PC-3 (cell line): ENCODE measurements around the gene REXO1. TPM values are rescaled to one million over a fixed set of nuclear protein-coding genes. Genes with fewer than 3 reads are reported as not detected.

Source experiments
- ATAC-seq: fragments of 200-7000 bp; cut with Tn5 transposase; 2 replicates; pipeline ENCODE4 v1.9.1; 2020; ENCODE audit warnings: mild to moderate bottlenecking, moderate library complexity
- BruUV-seq: library from RNA; stranded (reverse); fragments of 400-500 nt; replicated peaks from 2 replicates; lab custom pipeline; 2021; lab: Mats Ljungman, UMichigan
- CTCF ChIA-PET: fragments of 300-600 bp; sonication (Branson Sonifier 250); formaldehyde crosslinking; loops from one replicate; lab custom pipeline; 2022; ENCODE audit warnings: antibody characterized with exemption; lab: Charles Lee
- POLR2A ChIA-PET: fragments of 300-600 bp; sonication (Branson Sonifier 250); formaldehyde crosslinking; loops from one replicate; lab custom pipeline; 2022; ENCODE audit warnings: antibody characterized with exemption; ENCODE audit not compliant: unreplicated experiment; lab: Charles Lee
- DNase-seq: peaks from one replicate; pipeline ENCODE4 v3.0.0-alpha.2; 2015
- H2AFZ ChIP-seq: fragments of 300-600 bp; sonication (generic); 2 replicates; pipeline ENCODE4 v1.6.0; 2016; ENCODE audit warnings: antibody characterized with exemption, low read length
- H3F3A ChIP-seq: fragments of 300-600 bp; sonication (generic); one replicate; pipeline ENCODE4 v1.6.0; 2017; ENCODE audit warnings: antibody characterized with exemption, low read length, control low read depth, mild to moderate bottlenecking; ENCODE audit not compliant: unreplicated experiment
- H3K27ac ChIP-seq: fragments of 300-600 bp; sonication (generic); 2 replicates; pipeline ENCODE4 v1.5.1; 2016; ENCODE audit warnings: mild to moderate bottlenecking, low read length
- H3K27me3 ChIP-seq: fragments of 300-600 bp; sonication (generic); 2 replicates; pipeline ENCODE4 v1.6.1; 2016; ENCODE audit warnings: low read length, mixed read lengths
- H3K36me3 ChIP-seq: fragments of 300-600 bp; sonication (generic); 2 replicates; pipeline ENCODE4 v1.6.1; 2016; ENCODE audit warnings: low read depth, mixed run types, low read length, mixed read lengths
- H3K4me1 ChIP-seq: fragments of 300-600 bp; sonication (generic); 2 replicates; pipeline ENCODE4 v1.5.1; 2016; ENCODE audit warnings: low read length; ENCODE audit not compliant: insufficient read depth
- H3K4me2 ChIP-seq: fragments of 300-600 bp; sonication (generic); 2 replicates; pipeline ENCODE4 v1.6.0; 2016; ENCODE audit warnings: low read length
- H3K4me3 ChIP-seq: fragments of 300-600 bp; sonication (generic); 2 replicates; pipeline ENCODE4 v1.5.1; 2016; ENCODE audit warnings: mild to moderate bottlenecking, low read length, mixed read lengths
- H3K79me2 ChIP-seq: fragments of 300-600 bp; sonication (generic); 2 replicates; pipeline ENCODE4 v1.6.1; 2017; ENCODE audit warnings: low read length, mixed read lengths
- H3K9ac ChIP-seq: fragments of 300-600 bp; sonication (generic); 2 replicates; pipeline ENCODE4 v1.6.0; 2016; ENCODE audit warnings: mild to moderate bottlenecking, low read length
- H3K9me2 ChIP-seq: fragments of 300-600 bp; sonication (generic); replicated peaks from 2 replicates; pipeline ENCODE4 v1.6.1; 2016; ENCODE audit warnings: mixed run types, low read length, mixed read lengths
- H3K9me3 ChIP-seq: fragments of 300-600 bp; sonication (generic); 2 replicates; pipeline ENCODE4 v1.6.1; 2016; ENCODE audit warnings: low read length, mixed read lengths
- H4K20me1 ChIP-seq: fragments of 300-600 bp; sonication (generic); 2 replicates; pipeline ENCODE4 v1.6.1; 2016; ENCODE audit warnings: low read length, mixed read lengths
- EZH2 ChIP-seq: fragments of 300-600 bp; sonication (generic); IDR thresholded peaks from one replicate; pipeline ENCODE4 v1.6.1; 2017; ENCODE audit warnings: antibody characterized with exemption, mild to moderate bottlenecking, low read length; ENCODE audit not compliant: unreplicated experiment
- EZH2phosphoT487 ChIP-seq: fragments of 300-600 bp; sonication (generic); IDR thresholded peaks from 2 replicates; pipeline ENCODE4 v1.6.1; 2018; ENCODE audit warnings: mild to moderate bottlenecking, antibody characterized with exemption, low read length, borderline replicate concordance
- intact Hi-C: fragments of 100-400 bp; cut with micrococcal nuclease; formaldehyde crosslinking; loops from 2 replicates; pipeline ENCODE4 v1.9.0; 2023
- total RNA-seq: library from RNA; depleted of rRNA; stranded (reverse); fragments of >200 nt; gene quantifications from 2 replicates; pipeline ENCODE4 v1.2.3, GENCODE V29; 2014
- TF ChIP-seq, protein P1 (sequence below): fragments of 300-600 bp; sonication (generic); conservative IDR thresholded peaks from 2 replicates; pipeline ENCODE4 v1.5.1; 2017; ENCODE audit warnings: antibody characterized with exemption, low read depth, mild to moderate bottlenecking, low read length

REXO1 gene
- total RNA-seq, 1 experiment from 2014 or later: 21.4 TPM

- TF ChIP-seq, protein P1, sequence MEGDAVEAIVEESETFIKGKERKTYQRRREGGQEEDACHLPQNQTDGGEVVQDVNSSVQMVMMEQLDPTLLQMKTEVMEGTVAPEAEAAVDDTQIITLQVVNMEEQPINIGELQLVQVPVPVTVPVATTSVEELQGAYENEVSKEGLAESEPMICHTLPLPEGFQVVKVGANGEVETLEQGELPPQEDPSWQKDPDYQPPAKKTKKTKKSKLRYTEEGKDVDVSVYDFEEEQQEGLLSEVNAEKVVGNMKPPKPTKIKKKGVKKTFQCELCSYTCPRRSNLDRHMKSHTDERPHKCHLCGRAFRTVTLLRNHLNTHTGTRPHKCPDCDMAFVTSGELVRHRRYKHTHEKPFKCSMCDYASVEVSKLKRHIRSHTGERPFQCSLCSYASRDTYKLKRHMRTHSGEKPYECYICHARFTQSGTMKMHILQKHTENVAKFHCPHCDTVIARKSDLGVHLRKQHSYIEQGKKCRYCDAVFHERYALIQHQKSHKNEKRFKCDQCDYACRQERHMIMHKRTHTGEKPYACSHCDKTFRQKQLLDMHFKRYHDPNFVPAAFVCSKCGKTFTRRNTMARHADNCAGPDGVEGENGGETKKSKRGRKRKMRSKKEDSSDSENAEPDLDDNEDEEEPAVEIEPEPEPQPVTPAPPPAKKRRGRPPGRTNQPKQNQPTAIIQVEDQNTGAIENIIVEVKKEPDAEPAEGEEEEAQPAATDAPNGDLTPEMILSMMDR: no peak
- no peak for TF ChIP-seq EZH2
- TF ChIP-seq EZH2phosphoT487: no peak
- Histone ChIP-seq H4K20me1 (no peaks in the 10 kb centered on the region), H3K4me2 (no peak overlapping the region), H3K27me3 (no peaks in the 10 kb centered on the region), H2AFZ (no peak overlapping the region), H3K79me2 (no peaks in the 10 kb centered on the region), H3K4me1 (no peaks in the 10 kb centered on the region), H3K36me3 (no peaks in the 10 kb centered on the region), H3F3A (no peaks in the 10 kb centered on the region), H3K9ac (no peak overlapping the region), H3K9me2 (no peaks in the 10 kb centered on the region), H3K4me3 (no peak overlapping the region), H3K9me3 (no peaks in the 10 kb centered on the region), H3K27ac (no peak overlapping the region)
- ChIA-PET POLR2A (no interaction called here), CTCF (no interaction called here)
- ATAC-seq: no peak
- no TSS peak for BruUV-seq
- intact Hi-C loops: no loop called here
- DNase-seq: no peak
These were observed 24.0 kb downstream of the REXO1 start for GRCh38 chr19:1824252-1824622.

GRCh38 chr19:1823539-1824251, 24.6 kb downstream of the REXO1 start:
- H3K27me3 ChIP-seq: no peaks in the 10 kb centered on the region
- no peaks in the 10 kb centered on the region for H3K79me2 ChIP-seq
- H3K36me3 ChIP-seq: no peaks in the 10 kb centered on the region
- no TSS peak for BruUV-seq
- ChIA-PET POLR2A (no interaction called here), CTCF (no interaction called here)
- H3K9ac ChIP-seq: no peak overlapping the region
- H3K27ac ChIP-seq: no peak overlapping the region
- no peak overlapping the region for H3K4me3 ChIP-seq
- H3K4me2 ChIP-seq: no peak overlapping the region
- H2AFZ ChIP-seq: no peak overlapping the region
- H3K4me1 ChIP-seq: no peaks in the 10 kb centered on the region
- H3K9me3 ChIP-seq: no peaks in the 10 kb centered on the region
- H3F3A ChIP-seq: no peaks in the 10 kb centered on the region
- no peaks in the 10 kb centered on the region for H3K9me2 ChIP-seq
- intact Hi-C loops: no loop called here
- TF ChIP-seq EZH2: no peak
- no peak for TF ChIP-seq EZH2phosphoT487
- TF ChIP-seq, protein P1: no peak
- ATAC-seq (no peak), DNase-seq (no peak)
- H4K20me1 ChIP-seq: no peaks in the 10 kb centered on the region

- Histone ChIP-seq H4K20me1 (no peaks in the 10 kb centered on the region), H3K36me3 (no peaks in the 10 kb centered on the region), H3K79me2 (no peaks in the 10 kb centered on the region), H2AFZ (no peak overlapping the region), H3K9ac (no peak overlapping the region), H3K4me2 (no peak overlapping the region), H3K27ac (no peak overlapping the region), H3K9me2 (no peaks in the 10 kb centered on the region), H3F3A (no peaks in the 10 kb centered on the region), H3K9me3 (no peaks in the 10 kb centered on the region), H3K4me1 (no peaks in the 10 kb centered on the region), H3K4me3 (no peak overlapping the region), H3K27me3 (no peaks in the 10 kb centered on the region)
- intact Hi-C loops: no loop called here
- TF ChIP-seq, protein P1: no peak
- TF ChIP-seq EZH2phosphoT487 (no peak), EZH2 (no peak)
- ChIA-PET CTCF (no interaction called here), POLR2A (no interaction called here)
- ATAC-seq: no peak
- no peak for DNase-seq
- BruUV-seq: no TSS peak
These were observed 25.3 kb downstream of the REXO1 start for GRCh38 chr19:1823020-1823419.
